Smooth muscle cell (in vitro differentiated cells): ENCODE results near the gene SLC26A6. TPM values are rescaled to one million over a fixed set of nuclear protein-coding genes. Genes with fewer than 3 reads are reported as not detected.

ENCODE experiments used
- DNase-seq: peaks from one replicate; lab custom pipeline; 2025; ENCODE audit not compliant: unreplicated experiment; lab: John Stamatoyannopoulos, UW
- H2AFZ ChIP-seq: fragments of 200-600 bp; sonication (generic); 2 replicates; pipeline ENCODE4 v1.6.0; 2016; ENCODE audit warnings: antibody characterized with exemption, low read depth, mild to moderate bottlenecking
- H3F3A ChIP-seq: fragments of 200-600 bp; sonication (generic); 2 replicates; pipeline ENCODE4 v1.6.0; 2017; ENCODE audit warnings: antibody characterized with exemption, low read depth
- H3K27ac ChIP-seq: fragments of 200-600 bp; sonication (generic); 2 replicates; pipeline ENCODE4 v1.5.1; 2016; ENCODE audit warnings: low read depth, mild to moderate bottlenecking
- H3K27me3 ChIP-seq: fragments of 200-600 bp; sonication (generic); 2 replicates; pipeline ENCODE4 v1.6.1; 2016; ENCODE audit warnings: low read depth, mild to moderate bottlenecking
- H3K36me3 ChIP-seq: fragments of 200-600 bp; sonication (generic); 2 replicates; pipeline ENCODE4 v1.5.1; 2016; ENCODE audit warnings: low read depth
- H3K4me1 ChIP-seq: fragments of 200-600 bp; sonication (generic); 2 replicates; pipeline ENCODE4 v1.5.1; 2016; ENCODE audit warnings: low read depth
- H3K4me2 ChIP-seq: fragments of 200-600 bp; sonication (generic); 2 replicates; pipeline ENCODE4 v1.6.0; 2016; ENCODE audit warnings: mild to moderate bottlenecking
- H3K4me3 ChIP-seq: fragments of 200-600 bp; sonication (generic); 2 replicates; pipeline ENCODE4 v1.5.1; 2016; ENCODE audit warnings: mild to moderate bottlenecking
- H3K79me2 ChIP-seq: fragments of 200-600 bp; sonication (generic); 2 replicates; pipeline ENCODE4 v1.6.0; 2016; ENCODE audit warnings: low read depth, mild to moderate bottlenecking
- H3K9ac ChIP-seq: fragments of 200-600 bp; sonication (generic); 2 replicates; pipeline ENCODE4 v1.6.0; 2016; ENCODE audit warnings: low read depth
- H3K9me3 ChIP-seq: fragments of 200-600 bp; sonication (generic); replicated peaks from 2 replicates; pipeline ENCODE4 v1.5.1; 2016; ENCODE audit warnings: low read depth
- H4K20me1 ChIP-seq: fragments of 200-600 bp; sonication (generic); 2 replicates; pipeline ENCODE4 v1.6.0; 2016; ENCODE audit warnings: low read depth
- CTCF ChIP-seq: fragments of 200-600 bp; sonication (generic); IDR thresholded peaks from 2 replicates; pipeline ENCODE4 v1.5.1; 2017; ENCODE audit warnings: borderline replicate concordance, mild to moderate bottlenecking, antibody characterized with exemption; ENCODE audit not compliant: insufficient read depth, poor library complexity, severe bottlenecking
- WGBS: methylation state at CpG from one replicate; pipeline ENCODE4 v1.1.7; 2016; ENCODE audit warnings: low lambda C conversion rate; 5-methylcytosine and 5-hydroxymethylcytosine counted together
- polyA plus RNA-seq: library from polyadenylated mRNA; unstranded; fragments of >200 nt; fragmentation: Nextera tagmentation; extraction: Ambion mirVana; gene quantifications from 2 replicates; pipeline ENCODE4 v1.2.1, GENCODE V29; 2016
- total RNA-seq: library from RNA; depleted of rRNA; stranded (reverse); fragments of >200 nt; gene quantifications from 2 replicates; pipeline ENCODE4 v1.2.3, GENCODE V29; 2014

SLC26A6 gene
- total and polyA plus RNA-seq, 2 experiments from 2014 or later = 28.4 to 34.8 TPM

- Histone ChIP-seq H3K27ac (peak overlapping the region; percentile 100), H3K4me1 (peaks cover 20% of the 10 kb centered on the region), H3K4me3 (no peak overlapping the region), H2AFZ (no peak overlapping the region), H3F3A (peaks cover 39% of the 10 kb centered on the region), H4K20me1 (peaks cover 21% of the 10 kb centered on the region), H3K36me3 (no peaks in the 10 kb centered on the region), H3K9me3 (no peaks in the 10 kb centered on the region), H3K79me2 (peaks cover 15% of the 10 kb centered on the region), H3K27me3 (no peaks in the 10 kb centered on the region), H3K9ac (peak overlapping the region; percentile 91), H3K4me2 (peak overlapping the region; percentile 61)
- no peak for DNase-seq
- no peak for TF ChIP-seq CTCF
- WGBS = 55% methylated on average over 5 of the region's 5 CpGs
Measured at GRCh38 chr3:48596157-48596556, 39.1 kb downstream of the SLC26A6 start.

GRCh38 chr3:48595526-48596121, 39.6 kb downstream of the SLC26A6 start:
- 7% methylated on average over 10 of the region's 10 CpGs for WGBS
- no peak overlapping the region for H3K4me3 ChIP-seq
- H3K27ac ChIP-seq = peak overlapping the region; percentile 100
- no peak for TF ChIP-seq CTCF
- H3K4me2 ChIP-seq = peak overlapping the region; percentile 77
- H3K79me2 ChIP-seq = peaks cover 15% of the 10 kb centered on the region
- H4K20me1 ChIP-seq = peaks cover 27% of the 10 kb centered on the region
- H3K9ac ChIP-seq = peak overlapping the region; percentile 91
- DNase-seq = peak; percentile 52
- H2AFZ ChIP-seq = no peak overlapping the region
- no peaks in the 10 kb centered on the region for H3K36me3 ChIP-seq
- peaks cover 20% of the 10 kb centered on the region for H3K4me1 ChIP-seq
- H3F3A ChIP-seq = peaks cover 36% of the 10 kb centered on the region
- no peaks in the 10 kb centered on the region for H3K27me3 ChIP-seq
- no peaks in the 10 kb centered on the region for H3K9me3 ChIP-seq

GRCh38 chr3:48595075-48595525, 40.2 kb downstream of the SLC26A6 start, which contains the start of gene COL7A1:
COL7A1 (minus strand) TSS chr3:48595329; CDS start chr3:48595159, 170 bp downstream.
- H4K20me1 ChIP-seq = peaks cover 32% of the 10 kb centered on the region
- no peaks in the 10 kb centered on the region for H3K9me3 ChIP-seq
- H3K9ac ChIP-seq = peak within 1 kb of the TSS; percentile 91
- no peak for TF ChIP-seq CTCF
- WGBS = 34% methylated on average over 26 of the region's 35 CpGs
- H3K79me2 ChIP-seq = peaks cover 15% of the 10 kb centered on the region
- H3K4me2 ChIP-seq = peak within 1 kb of the TSS; percentile 77
- H3K36me3 ChIP-seq = no peaks in the 10 kb centered on the region
- H3K4me1 ChIP-seq = peaks cover 20% of the 10 kb centered on the region
- H3K4me3 ChIP-seq = peak within 1 kb of the TSS; percentile 34
- DNase-seq = no peak
- no peaks in the 10 kb centered on the region for H3K27me3 ChIP-seq
- H3K27ac ChIP-seq = peak within 1 kb of the TSS; percentile 100
- H3F3A ChIP-seq = peaks cover 36% of the 10 kb centered on the region
- H2AFZ ChIP-seq = no peak within 1 kb of the TSS
